GM10248 (cell line): ENCODE results near the gene PTPN4.

ENCODE experiments used
- CTCF ChIA-PET: fragments of 300-600 bp; sonication (Branson Sonifier 250); formaldehyde crosslinking; extraction: SDS; loops from one replicate; lab custom pipeline; 2021; ENCODE audit warnings: antibody characterized with exemption; lab: Yijun Ruan, JAX
- POLR2A ChIA-PET: fragments of 350-650 bp; sonication (Branson Sonifier 250); formaldehyde crosslinking; extraction: SDS; loops from one replicate; lab custom pipeline; 2020; ENCODE audit warnings: antibody characterized with exemption; lab: Yijun Ruan, JAX
- DNase-seq: peaks from one replicate; pipeline ENCODE4 v3.0.0; 2012; ENCODE audit errors: extremely low spot score
- CTCF ChIP-seq: IDR thresholded peaks from 2 replicates; pipeline ENCODE4 v1.5.1; 2012; ENCODE audit warnings: mild to moderate bottlenecking, low read depth; ENCODE audit errors: extremely low read depth, missing control alignments, control extremely low read depth

Gene PTPN4

DNA sequence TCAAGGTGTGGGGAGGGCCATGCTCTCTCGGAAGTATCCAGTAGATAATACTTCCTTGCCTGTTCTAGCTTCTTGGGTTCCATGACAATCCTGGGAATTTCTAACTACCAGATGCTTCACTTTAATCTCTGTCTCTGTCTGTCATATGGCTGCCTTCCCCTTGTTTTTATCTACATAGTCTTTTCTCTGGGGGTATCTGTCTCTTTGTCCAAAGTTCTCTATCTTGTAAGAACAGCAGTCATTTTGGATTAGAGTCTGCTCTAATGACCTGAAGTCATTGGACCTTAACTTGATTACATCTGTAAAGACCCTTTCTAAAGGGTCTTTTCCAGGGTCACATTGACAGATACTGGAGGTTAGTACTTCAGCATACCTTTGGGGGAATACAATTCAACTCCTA is 241.7 kb downstream of the PTPN4 start:
- DNase-seq: no peak
- ChIA-PET CTCF (no interaction called here), POLR2A (no interaction called here)
- TF ChIP-seq CTCF: no peak

DNA sequence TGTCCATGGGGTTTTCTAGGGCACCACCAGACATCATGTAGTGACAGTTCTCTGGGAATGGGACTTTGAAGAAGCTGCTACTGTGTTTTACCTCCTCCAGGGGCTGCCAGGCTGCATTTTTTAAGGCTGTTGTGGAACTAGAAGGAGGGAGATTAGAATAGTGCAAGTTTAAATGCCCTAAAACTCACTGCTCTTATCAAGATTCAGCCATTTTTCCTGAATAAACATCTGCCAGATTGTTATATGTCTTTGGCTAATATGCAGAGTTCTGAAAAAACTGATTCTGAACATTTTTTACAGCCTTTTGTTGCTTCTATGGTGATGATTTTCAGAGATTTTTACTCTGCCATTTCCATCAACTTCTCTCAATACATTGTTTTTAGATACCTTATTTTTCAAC is 244.5 kb downstream of the PTPN4 start:
- DNase-seq: no peak
- TF ChIP-seq CTCF: no peak
- CTCF ChIA-PET: no interaction called here
- POLR2A ChIA-PET: interaction anchor here (0.6 kb wide), 1 partner anchor 244 kb away, joined by 4 read pairs; no protein-coding TSS in a partner anchor

DNA sequence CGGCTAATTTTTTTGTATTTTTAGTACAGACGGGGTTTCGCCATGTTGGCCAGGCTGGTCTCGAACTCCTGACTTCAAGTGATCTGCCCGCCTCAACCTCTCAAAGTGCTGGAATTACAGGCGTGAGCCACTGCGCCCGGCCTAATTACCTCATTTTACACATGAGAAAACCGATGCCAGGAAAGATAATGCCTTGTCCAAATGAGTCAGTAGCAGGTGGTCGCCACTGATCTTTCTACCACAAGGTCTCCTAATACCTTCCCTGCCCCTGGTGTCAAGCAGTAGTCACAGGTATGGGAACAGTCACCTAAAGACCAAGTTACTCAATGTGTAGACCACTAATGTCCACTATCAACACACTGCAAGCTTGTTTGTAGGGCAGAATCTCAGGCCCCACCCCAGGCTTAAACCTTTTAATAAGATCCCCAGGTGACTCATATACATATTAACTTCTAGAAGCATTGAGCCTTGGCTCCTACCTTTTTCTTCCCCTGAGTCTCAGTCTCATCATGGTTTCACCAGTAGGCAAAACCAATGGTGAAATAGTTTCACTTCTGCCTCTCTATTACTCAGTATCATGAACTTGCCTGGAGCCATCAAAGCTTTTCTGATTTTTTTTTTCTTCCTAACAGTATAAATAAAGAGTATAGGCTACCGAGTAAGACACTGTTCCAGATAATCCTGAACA is 246.3 kb downstream of the PTPN4 start:
- ChIA-PET POLR2A (no interaction called here), CTCF (interaction anchor here (1.6 kb wide), 1 partner anchor 18 kb away, joined by 3 read pairs; no protein-coding TSS in a partner anchor)
- DNase-seq: peak; percentile 46
- TF ChIP-seq CTCF: no peak

DNA sequence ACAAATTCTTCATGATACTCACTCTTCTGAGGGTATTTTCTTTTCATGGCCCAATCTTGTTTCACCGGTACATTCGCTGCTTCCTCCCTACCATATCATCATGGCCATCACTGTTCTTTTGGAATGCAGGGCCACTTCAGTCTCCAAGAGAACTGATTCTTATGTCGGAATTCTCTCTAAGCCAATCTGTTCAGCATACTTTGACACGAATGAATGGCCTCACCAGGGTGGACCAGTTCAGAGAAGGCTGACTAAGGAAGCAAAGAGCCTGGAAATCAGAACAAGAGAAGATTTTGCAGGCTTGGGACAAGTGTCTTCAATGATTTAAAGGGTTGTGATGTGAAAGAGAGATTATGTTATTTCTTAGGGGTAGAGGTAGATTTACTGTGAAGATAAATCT is 248.1 kb downstream of the PTPN4 start:
- CTCF ChIA-PET: no interaction called here
- DNase-seq: no peak
- POLR2A ChIA-PET: no interaction called here
- no peak for TF ChIP-seq CTCF

DNA sequence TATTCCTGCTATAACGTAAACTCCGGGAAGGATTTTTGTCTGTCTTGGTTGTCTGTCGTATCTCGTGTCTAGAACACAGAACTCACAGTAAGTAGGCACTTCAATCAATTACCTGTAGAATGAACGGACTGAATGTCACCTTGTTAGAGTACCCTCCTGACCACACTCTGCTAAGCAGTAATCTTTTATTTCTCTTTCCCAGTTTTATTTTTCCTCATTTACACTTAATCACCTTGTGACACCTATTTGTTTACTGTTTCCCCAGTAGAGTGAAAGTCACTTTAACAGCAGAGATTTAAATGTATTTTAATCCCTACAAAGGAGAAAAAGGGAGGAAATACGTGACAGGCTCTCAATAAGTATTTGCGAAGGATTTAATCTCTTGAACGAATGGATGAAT is 252.6 kb downstream of the PTPN4 start:
- ChIA-PET CTCF (interaction anchor here (0.8 to 1.4 kb wide), 2 partner anchors 257 to 668 kb away, joined by 4 read pairs; no protein-coding TSS in a partner anchor), POLR2A (no interaction called here)
- TF ChIP-seq CTCF: no peak
- DNase-seq: no peak

DNA sequence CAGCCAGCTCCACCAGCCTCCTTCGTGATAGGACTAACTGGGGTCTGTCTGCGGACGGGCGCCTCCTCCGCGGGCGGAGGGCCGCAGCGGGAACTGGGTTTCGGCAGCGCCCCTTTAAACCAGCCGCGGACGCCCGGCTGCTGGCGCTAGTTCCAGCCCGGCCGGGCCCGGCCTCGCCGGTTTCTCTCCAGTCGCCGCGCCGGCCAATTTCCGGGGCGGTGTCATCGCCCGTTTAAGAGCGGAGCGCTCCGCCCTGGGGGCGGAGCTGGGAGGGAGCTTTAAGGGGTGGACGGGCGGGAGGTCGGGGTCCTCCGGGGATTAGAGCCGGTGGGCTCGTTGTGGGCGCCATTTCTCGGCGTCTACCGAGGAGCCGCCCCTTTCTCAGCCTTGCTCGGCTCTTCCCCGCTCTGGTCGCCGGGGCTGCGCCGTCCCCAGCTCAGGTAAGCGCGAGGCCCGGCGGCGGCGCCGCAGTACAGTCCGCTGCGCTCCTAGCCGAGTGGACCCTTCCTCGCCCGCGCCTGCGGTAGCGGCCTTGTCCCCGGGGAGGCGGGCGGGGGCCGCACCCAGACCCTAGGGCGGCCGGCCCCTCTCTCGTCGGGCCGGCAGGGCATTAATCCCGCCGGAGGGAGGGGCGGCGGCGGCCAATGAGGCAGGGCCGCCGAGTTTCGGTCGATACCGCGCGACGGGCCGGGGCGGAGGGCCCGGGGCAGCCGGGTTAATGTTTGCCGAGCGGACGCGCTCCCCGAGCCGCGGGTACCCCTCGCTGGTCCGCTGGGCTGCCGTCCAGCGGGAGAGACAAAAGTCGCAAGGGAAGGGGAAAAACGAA is 253.3 kb downstream of the PTPN4 start, which contains the start of gene EPB41L5:
TSS of gene EPB41L5 (plus strand) at position 307 of the 826 bp plus-strand sequence. CDS start 6,008 bp downstream, outside the sequence.
- DNase-seq: peak; percentile 91
- TF ChIP-seq CTCF: no peak
- POLR2A ChIA-PET: no interaction called here
- CTCF ChIA-PET: interaction anchor here (0.8 to 1.4 kb wide), 2 partner anchors 258 to 668 kb away, joined by 4 read pairs; no protein-coding TSS in a partner anchor
